Stimulated activated CD4-positive, alpha-beta T cell treated with anti-CD3 and anti-CD28 coated beads, Interleukin-15, amount 100 ng/mL, for 48 hours (primary cell): ENCODE data around the gene CCER1.

Experiments
- DNase-seq, 2 donors: peaks; one replicate each; pipeline ENCODE4 v3.0.0-alpha.2; 2020; ENCODE audit warnings: low read depth in 2 of 2

CCER1 gene

GRCh38 chr12:90921536-90921935 lies 33.4 kb downstream of the CCER1 start:
- no peak for DNase-seq

GRCh38 chr12:90920222-90920621 lies 34.8 kb downstream of the CCER1 start:
- no peak for DNase-seq

DNA sequence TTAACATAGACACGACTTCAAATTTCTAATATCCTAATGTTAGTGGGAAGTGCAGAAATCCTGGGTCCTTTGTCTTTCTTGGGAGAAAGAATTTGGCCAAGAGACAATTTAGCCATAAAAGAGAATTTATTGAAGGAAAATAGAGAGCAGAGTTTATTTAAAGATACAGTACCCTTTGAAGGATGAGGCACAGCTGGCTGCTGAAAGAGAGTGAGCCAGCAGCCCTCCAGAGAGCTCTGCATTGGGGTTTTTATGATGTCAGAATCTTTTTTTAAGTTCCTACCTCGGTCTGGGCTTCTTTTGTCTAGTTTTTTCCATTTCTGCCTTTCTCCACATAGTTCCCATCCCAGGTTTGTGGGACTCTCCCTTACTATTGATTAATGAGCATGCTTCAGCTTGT lies 37.5 kb downstream of the CCER1 start:
- no peak for DNase-seq

DNA sequence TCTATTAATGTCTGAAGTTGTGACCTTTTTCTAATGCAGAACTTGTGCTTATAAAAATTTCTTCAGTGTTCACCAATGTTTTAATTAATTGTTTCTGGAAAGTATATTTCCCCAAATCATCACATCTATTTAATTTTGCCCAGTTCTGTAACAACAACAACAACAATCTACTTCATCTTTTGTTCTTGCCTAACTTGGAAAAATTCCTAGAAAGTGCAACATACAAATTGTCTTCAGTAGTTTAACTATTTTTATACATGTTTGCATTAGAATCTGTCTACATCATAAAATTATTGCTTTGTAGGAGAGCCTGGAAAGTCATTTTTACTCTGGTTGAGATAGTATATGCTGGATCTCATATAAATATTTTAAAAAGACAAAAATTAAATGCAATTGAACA lies 38.5 kb downstream of the CCER1 start:
- DNase-seq: no peak

- DNase-seq: no peak
Measured at GRCh38 chr12:90915353-90915752, 39.6 kb downstream of the CCER1 start.

DNA sequence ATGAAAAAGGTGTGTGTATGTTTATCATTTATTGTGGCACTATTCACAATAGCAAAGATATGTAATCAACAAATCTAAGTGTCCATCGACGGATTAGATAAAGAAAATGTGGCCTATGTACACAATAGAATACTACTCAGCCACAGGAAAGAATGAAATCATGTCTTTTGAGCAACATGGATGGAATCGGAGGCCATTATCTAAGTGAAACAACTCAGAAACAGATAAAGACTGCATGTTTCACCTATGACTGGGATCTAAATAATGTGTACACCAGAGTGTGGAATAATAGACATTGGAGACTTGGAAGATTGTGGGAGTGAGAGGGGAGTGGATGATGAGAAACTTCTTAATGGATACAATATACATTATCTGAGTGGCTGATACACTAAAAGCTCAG lies 44.0 kb downstream of the CCER1 start:
- DNase-seq: no peak

DNA sequence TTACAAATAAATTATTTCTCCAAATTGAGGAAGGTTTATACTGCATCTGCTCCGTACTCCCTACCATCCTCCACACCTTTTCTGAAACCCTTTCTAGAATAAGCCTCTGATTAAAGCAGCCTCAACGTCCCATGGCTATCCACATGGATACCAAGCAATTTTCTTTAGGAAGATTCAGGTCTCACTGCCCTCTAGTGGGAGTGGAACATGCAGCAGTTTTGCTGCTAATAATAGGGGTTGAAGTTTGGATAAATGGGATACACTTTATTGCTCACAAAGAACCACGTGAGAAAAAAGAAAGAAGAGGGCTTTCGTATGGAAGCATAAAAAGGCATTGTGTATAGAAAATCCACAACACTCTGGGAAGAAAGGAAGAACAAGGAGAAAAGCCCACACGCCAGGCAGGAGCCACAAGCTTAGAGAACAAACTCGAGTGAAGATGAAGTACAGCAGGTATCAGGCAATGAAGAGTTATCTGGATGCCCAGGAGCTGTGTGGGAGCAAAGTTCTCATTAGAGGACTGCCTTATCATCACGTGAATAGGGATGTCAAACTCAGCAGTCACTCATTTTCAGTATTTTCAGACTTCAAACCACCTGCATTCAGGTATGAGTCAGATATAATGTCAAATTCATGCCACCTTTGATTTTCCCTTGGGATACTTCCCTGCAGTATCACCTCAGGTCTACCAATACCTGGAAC lies 45.8 kb downstream of the CCER1 start:
- no peak for DNase-seq

GRCh38 chr12:90908465-90908864 lies 46.5 kb downstream of the CCER1 start:
- DNase-seq: no peak

GRCh38 chr12:90905691-90906370 lies 49.1 kb downstream of the CCER1 start:
- no peak for DNase-seq

- no peak for DNase-seq
Measured at GRCh38 chr12:90902596-90902995, 52.4 kb downstream of the CCER1 start.
